HG03457 (cell line): ENCODE data around the gene NUBP2.
"Not testable (repeated sequence)": the region's sequence is repeated elsewhere in the genome, so short reads cannot be mapped to it uniquely, and the experiment has no call there.

Experiments used
- ATAC-seq: cut with Tn5 transposase; IDR thresholded peaks from one replicate; pipeline ENCODE4 v1.9.1; 2021; ENCODE audit warnings: moderate number of reproducible peaks; ENCODE audit not compliant: unreplicated experiment

NUBP2 gene

DNA sequence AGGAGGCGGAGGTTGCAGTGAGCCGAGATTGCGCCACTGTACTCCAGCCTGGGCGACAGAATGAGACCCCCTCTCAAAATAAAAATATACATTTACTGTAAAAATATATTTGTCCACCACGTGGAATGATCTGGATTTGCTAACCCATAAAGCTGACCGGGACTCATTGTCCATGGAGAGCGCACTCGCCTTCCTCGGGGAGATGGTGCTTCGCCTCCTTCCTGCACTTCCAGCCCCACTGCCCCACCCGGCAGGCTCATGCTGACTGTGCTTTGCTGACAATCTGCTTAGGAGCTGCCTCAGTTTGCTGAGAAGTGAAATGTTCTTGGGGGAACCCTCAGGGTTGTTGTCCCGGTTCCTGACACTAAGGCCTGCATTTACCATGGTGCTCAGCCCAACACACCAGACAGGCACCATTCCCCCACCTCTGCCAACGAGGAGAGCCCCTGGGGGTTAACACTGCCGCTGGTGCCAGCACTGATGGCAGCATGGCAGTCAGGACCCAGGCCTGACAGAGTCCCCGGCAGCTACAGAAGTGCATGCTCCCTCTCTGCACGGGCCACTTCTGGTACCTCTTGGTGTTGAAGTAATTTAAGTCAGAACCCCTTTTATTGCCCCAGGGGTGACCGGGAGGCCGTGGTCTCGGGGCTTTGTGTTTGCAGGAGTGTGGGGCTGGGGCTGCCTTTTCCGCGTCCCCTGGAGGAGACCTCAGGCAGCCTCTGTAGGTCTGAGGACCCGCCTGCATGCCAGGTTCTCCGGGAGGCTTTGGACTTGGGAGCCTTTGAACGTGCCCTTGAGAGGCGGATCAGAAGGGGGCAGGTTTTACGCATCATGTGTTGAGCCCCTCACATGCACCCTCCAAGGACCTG is 2.5 kb downstream of the NUBP2 start:
- no peak for ATAC-seq

DNA sequence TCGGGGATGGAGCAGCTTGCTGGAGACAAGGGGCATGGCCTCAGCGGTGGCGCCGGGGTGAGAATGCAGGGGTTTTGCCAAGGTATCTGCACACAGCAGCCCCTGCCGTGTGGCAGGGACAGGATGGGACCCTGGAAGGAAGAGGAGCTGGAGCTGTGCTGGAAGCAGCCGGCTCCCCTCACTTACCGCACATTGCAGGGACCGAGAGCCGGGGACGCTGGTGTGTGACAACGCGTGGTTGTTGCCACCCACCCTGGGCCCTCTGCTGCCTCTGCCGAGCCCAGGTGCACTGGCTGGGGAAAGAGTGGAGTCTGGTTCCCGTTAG is 3.0 kb downstream of the NUBP2 start:
- ATAC-seq: no peak

GRCh38 chr16:1786242-1787055 is 3.7 kb downstream of the NUBP2 start:
- no peak for ATAC-seq

DNA sequence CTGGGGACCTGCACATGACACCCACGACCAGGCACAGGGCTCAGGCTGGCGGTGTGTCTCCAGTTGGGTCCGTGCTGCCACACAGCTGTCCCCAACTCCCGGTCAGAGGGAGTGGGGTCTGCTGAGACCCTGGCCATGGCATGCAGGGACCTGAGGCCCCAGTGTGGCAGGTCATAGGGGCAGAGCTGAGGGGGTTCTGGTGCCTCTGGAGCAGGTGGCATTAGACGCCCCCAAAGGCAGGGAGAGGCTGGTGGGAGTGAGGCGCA is 4.2 kb downstream of the NUBP2 start:
- no peak for ATAC-seq

- ATAC-seq: no peak
Observed at GRCh38 chr16:1787322-1788094, 4.7 kb downstream of the NUBP2 start.

DNA sequence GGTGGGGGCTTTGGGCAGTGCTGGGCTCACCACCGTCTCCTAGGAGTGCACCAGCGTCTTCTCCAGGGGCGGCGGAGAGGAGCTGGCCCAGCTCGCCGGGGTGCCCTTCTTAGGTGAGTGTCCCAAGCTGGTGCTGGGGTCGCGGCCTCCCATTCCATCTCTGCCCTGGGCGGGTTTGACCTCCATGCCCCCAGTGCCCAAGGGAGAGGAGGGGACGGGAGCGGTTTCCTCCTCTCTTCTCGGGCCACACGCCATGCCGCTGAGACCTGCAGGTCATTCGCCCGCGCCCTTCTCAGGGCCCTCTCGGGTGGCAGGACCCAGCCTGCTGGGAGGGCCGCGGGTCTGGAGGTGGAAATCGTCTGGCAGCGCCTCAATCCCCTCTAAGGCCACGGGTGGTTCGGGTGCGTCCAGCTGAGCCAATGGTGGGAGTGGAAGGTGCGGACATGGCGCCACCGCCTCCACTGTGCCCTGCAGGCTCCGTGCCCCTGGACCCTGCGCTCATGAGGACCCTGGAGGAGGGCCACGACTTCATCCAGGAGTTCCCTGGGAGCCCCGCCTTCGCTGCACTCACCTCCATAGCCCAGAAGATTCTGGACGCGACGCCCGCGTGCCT is 5.4 kb downstream of the NUBP2 start:
- no peak for ATAC-seq

- ATAC-seq: no peak
Observed at GRCh38 chr16:1788708-1789100, 5.9 kb downstream of the NUBP2 start.

DNA sequence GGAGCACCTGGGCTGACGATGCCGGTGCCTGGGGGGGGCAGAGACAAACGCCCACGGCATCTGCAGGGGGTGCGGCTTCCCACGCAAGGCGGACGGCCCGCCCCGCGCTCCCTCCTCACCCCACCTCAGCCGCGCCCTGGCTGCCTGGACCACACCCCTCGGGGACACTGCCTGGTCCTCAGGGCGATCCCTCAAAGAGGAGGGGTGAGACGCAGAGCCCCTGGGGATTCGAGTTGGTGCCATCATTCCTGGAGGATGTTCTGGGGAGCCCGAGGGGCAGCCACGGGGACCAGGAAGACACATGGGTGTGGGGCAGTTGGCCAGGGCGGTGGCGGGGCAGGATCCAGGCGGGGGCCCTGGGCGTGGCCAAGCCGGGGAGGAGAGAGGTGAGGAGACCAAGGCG is 6.9 kb downstream of the NUBP2 start:
- ATAC-seq: no peak

DNA sequence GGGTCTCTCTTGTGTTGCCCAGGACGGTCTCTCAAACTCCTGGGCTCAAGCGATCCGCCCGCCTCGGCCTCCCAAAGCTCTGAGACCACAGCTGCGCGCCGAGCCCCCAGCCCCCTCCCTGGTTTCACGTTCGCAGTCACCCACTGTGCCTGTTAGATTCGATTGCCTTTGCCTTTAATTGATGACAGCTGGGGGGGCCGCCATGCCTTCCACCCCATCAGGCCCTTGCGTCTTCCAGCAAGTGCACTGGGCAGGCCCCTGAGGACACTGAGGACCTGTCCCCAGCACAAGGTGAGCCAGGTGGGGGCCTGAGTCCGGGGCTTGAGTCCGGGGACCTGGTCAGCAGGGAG is 7.5 kb downstream of the NUBP2 start:
- ATAC-seq: no peak

DNA sequence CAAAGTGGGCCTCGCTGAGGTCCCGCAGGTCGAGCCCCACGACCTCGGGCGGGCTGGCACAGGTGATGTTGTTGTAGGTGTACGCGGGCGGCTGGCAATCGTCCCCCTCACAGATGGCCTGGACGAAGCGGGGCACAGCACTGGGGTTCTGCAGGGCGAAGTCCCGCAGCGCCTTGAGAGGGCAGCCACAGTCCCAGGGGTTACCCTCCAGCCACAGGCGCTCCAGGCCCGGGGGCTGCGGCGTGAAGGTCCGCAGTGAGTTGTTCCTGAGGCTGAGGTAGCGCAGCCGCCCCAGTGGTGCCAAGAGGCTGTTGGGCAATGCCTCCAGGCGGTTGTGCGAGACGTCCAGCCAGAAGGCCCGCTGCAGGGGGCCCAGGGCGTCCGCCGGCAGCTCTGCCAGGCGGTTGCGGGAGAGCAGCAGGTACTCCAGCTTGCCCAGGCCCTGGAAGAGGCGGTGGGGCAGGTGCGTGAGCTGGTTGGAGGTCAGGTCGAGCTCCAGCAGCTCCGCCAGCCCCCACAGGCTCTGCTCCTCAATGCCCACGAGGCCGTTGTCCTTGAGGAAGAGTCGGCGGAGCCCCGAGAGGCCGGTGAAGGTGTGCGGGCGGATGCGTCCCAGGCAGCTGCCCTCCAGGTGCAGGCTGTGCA is 8.0 kb downstream of the NUBP2 start:
- ATAC-seq: no peak

- ATAC-seq: no peak
Observed at GRCh38 chr16:1791256-1791942, 8.6 kb downstream of the NUBP2 start.

- ATAC-seq: no peak
Observed at GRCh38 chr16:1791943-1792812, 9.4 kb downstream of the NUBP2 start.

- no peak for ATAC-seq
Observed at GRCh38 chr16:1792836-1793577, 10.2 kb downstream of the NUBP2 start.

DNA sequence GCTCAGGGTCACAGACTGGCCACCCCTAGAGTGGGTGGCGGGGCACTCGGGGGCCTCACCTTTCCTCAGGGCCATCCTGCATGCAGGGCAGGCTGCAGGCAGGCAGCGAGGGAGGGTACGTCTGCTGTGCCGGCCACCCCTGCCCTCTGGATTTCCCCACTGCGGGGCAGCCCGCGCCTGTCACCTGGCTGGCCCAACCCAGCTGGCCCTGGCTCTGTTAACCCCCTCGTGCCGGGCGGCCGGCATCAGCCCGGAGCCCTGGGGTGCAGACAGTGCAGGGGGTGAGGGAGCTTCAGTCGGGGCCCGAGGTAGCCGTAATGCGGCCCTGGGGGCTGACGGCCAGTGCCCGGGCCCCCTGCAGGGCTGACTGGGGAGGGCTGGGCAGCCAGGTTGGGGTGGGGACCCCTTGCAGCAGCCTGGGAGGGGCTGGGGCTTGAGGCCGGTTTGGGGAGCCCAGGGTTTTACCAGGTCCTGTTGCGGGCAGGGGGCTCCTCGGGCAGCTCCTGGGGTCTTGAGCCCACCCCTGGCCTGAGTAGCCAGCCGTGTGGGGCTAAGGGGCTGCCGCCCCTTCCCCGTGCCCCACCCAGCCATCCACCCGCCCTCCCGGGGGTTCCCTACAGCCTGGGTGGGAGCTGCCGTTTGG is 10.9 kb downstream of the NUBP2 start, which contains the start of gene IGFALS:
Gene IGFALS, minus strand, starts transcription at position 128 of the 643 bp plus-strand sequence. Its CDS starts 53 bp downstream, at position 75.
- no peak for ATAC-seq

DNA sequence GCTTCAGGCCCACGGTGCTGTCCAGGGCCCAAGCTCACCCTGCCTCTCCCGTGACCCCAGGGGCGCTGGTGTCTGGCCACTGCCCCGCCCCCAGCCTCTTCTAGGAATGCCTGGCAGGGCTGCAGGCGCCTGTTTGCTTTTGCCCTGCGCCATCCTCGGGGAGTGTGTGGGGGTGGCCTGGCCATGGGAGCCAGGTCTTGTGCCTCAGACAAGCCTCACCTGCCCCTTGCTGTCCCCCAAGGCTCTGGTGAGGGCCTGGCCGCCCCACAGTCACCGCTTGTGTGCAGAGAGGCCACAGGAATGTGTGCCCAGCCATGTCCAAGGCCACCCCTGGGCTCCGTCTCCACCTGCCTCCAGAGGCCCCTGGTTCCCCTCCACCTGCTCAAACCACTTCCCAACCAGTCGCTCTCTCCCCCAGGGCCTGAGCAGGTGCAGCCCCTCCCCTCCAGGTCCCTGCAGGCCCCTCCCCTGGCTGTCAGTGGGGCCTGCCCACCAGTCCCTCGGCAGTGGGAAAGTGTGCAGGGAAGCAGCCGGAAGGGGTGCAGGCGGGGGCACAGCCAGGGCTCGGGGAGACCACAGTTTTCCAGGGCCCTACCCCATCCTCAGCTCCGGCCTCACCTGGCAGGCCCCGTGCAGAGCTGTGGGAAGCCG is 11.6 kb downstream of the NUBP2 start:
- no peak for ATAC-seq

DNA sequence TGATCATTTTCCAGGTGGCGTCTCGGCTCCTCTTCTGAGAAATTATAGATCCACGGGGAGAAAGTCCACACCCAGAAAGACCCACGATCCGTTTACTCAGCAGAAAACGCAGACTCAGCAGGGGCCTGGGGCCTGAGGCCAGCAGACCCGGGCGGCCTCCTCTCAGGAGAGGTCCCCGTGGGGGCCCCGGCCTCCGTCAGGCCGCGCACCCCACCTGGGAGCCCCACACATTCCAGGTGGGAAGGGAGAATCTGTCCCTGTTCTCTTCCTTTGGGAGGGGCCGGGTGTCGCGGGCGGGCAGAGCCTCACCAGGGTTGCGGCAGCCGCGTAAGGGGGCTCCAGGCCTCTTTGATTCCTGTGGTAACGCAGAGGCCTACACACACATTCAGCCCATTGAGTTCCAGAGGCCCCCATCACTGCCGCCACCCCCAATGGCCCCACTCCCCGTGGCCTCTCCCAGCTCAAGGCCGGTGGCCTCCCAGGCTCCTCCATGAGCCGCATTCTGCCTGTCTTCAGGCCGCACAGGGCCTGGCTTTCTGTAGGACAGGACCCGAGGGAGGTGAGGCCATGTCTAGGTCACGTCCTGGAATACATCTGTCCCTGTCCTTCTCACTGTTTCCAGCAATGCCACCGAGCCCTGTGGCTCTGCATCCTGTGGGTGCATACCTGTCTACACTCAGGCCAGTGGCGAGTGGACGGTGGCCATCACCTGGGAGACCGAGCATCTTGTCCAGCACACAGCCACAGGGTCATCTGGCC is 12.3 kb downstream of the NUBP2 start:
- no peak for ATAC-seq

DNA sequence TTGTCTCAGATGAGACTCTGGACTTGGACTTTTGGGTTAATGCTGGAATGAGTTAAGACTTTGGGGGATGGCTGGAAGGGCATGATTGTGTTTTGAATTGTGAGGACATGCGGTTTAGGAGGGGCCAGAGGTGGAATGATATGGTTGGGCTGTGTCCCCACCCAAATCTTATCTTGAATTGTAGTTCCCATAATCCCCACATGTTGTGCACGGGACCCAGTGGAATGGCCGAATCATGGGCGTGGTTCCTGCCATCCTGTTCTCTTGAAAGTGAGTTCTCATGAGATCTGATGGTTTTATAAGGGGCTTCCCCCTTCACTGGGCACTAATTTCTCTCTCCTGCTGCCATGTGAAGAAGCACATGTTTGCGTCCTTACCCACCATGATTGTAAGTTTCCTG is 16.5 kb downstream of the NUBP2 start:
- not testable (repeated sequence) for ATAC-seq
